HFFc6 (cell line): ENCODE data around the gene ATP1A1. TPM values are rescaled to one million over a fixed set of nuclear protein-coding genes. Genes with fewer than 3 reads are reported as not detected.
A peak's percentile ranks its signal among the peaks of the same experiment; 100 is the strongest.

Experiments
- DNase-seq: peaks from one replicate; pipeline ENCODE4 v3.0.0-alpha.2; 2018
- H3K27ac Mint-ChIP-seq: 2 replicates; pipeline ENCODE4 v1.8.0; 2020; ENCODE audit warnings: mild to moderate bottlenecking, mixed read lengths
- H3K27me3 Mint-ChIP-seq: 2 replicates; pipeline ENCODE4 v1.8.0; 2021; ENCODE audit warnings: mild to moderate bottlenecking, moderate library complexity, mixed read lengths; ENCODE audit not compliant: insufficient read depth
- H3K36me3 Mint-ChIP-seq: 2 replicates; pipeline ENCODE4 v1.8.0; 2021; ENCODE audit warnings: low read depth, mixed read lengths
- H3K4me1 Mint-ChIP-seq: 2 replicates; pipeline ENCODE4 v1.8.0; 2020; ENCODE audit warnings: low read depth, mixed read lengths
- H3K4me3 Mint-ChIP-seq: 2 replicates; pipeline ENCODE4 v1.8.0; 2020; ENCODE audit warnings: mild to moderate bottlenecking, moderate library complexity, mixed read lengths
- H3K9me3 Mint-ChIP-seq: 2 replicates; pipeline ENCODE4 v1.8.0; 2020; ENCODE audit warnings: mild to moderate bottlenecking, mixed read lengths
- total RNA-seq, 6 experiments: library from RNA; stranded (reverse); fragmentation: NEBNext Ultra II Directional; extraction: Animal tissue kit (Norgen Biotek cat#: 25700); gene quantifications; 2 replicates in 1 of 6; 3 replicates in 5 of 6; pipeline ENCODE4 v1.2.3, GENCODE V29; 2021
- TF ChIP-seq, protein P1 (sequence below): fragments of 200-600 bp; sonication (generic); IDR thresholded peaks from 2 replicates; pipeline ENCODE4 v1.5.0; 2021; ENCODE audit warnings: antibody characterized with exemption, mild to moderate bottlenecking

The ATP1A1 gene
- total RNA-seq, 6 experiments from 2014 or later: 192 to 244 (median 222) TPM

DNA sequence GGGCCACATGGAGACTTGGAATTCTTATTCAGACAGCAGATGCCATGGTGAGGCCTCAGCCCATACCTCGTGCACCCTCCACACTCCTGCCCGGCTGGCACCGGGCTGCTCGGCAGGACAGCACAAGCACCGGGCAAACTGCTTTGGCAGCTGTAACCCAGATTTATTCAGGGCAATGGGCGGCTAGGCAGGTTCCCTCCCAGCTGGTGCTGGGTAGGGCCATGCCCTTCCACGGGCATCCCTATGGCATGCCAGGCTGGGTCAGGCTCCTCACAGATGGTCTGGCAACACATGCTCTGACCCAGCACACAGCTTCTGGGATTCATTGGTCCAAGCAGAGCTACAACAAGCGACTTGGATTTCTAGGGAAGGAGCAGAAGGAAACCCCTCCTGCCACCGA is 53.4 kb downstream of the ATP1A1 start:
- TF ChIP-seq, protein P1, sequence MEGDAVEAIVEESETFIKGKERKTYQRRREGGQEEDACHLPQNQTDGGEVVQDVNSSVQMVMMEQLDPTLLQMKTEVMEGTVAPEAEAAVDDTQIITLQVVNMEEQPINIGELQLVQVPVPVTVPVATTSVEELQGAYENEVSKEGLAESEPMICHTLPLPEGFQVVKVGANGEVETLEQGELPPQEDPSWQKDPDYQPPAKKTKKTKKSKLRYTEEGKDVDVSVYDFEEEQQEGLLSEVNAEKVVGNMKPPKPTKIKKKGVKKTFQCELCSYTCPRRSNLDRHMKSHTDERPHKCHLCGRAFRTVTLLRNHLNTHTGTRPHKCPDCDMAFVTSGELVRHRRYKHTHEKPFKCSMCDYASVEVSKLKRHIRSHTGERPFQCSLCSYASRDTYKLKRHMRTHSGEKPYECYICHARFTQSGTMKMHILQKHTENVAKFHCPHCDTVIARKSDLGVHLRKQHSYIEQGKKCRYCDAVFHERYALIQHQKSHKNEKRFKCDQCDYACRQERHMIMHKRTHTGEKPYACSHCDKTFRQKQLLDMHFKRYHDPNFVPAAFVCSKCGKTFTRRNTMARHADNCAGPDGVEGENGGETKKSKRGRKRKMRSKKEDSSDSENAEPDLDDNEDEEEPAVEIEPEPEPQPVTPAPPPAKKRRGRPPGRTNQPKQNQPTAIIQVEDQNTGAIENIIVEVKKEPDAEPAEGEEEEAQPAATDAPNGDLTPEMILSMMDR: no peak
- Mint-ChIP-seq H3K9me3 (no peaks in the 10 kb centered on the region), H3K36me3 (no peaks in the 10 kb centered on the region), H3K27me3 (peaks cover 37% of the 10 kb centered on the region), H3K27ac (no peak overlapping the region), H3K4me1 (no peaks in the 10 kb centered on the region), H3K4me3 (no peak overlapping the region)
- DNase-seq: no peak

DNA sequence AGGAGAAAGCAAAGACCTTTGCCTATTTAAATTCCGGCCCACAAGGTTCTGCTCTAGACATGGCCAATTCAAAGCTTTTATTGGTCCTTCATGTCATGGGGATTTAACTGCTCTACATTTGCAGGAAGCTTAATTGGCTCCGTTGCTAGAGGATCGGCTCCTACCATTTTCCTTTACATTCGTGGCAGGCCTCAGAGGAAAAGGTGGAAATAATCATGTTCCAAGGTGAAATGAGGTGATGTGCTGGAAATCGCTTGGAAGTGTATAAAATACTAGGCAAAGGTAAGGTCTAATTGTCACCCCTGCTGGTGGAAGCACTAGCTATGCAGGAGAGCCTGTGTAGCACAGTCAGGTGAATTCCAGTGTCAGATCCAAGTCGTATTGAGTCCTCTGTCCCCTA is 55.5 kb downstream of the ATP1A1 start:
- Mint-ChIP-seq H3K4me1 (peaks cover 13% of the 10 kb centered on the region), H3K27ac (no peak overlapping the region), H3K4me3 (no peak overlapping the region), H3K9me3 (no peaks in the 10 kb centered on the region), H3K36me3 (no peaks in the 10 kb centered on the region), H3K27me3 (peaks cover 35% of the 10 kb centered on the region)
- TF ChIP-seq, protein P1: no peak
- DNase-seq: no peak

DNA sequence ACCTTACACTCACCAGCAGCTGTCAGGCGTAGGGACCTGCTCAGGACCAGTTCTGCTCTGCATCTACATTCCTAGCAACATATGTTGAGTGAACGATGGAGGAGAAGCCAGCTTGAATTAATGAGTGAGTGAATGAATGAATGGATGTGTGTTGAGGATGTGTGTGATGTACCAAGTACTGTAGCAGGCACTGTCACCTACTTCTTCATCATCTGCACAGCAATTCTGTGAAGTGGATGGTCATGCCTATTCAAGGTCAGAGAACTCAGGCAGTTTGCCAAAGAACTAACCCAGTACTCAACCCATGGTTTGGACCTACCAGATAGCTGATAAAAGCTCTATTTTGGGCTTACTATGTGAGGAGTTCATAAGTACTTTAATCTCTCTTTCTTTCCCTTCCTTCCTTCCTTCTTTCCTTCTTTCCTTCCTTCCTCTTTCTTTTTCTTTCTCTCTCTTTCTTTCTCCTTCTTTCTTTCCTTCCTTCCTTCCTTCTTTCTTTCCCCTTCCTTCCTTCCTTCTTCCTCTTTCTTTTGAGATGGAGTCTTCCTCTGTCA is 56.9 kb downstream of the ATP1A1 start:
- Mint-ChIP-seq H3K4me3 (no peak overlapping the region), H3K27ac (no peak overlapping the region), H3K9me3 (no peaks in the 10 kb centered on the region), H3K36me3 (no peaks in the 10 kb centered on the region), H3K27me3 (peaks cover 32% of the 10 kb centered on the region), H3K4me1 (peaks cover 16% of the 10 kb centered on the region)
- TF ChIP-seq, protein P1: no peak
- no peak for DNase-seq

DNA sequence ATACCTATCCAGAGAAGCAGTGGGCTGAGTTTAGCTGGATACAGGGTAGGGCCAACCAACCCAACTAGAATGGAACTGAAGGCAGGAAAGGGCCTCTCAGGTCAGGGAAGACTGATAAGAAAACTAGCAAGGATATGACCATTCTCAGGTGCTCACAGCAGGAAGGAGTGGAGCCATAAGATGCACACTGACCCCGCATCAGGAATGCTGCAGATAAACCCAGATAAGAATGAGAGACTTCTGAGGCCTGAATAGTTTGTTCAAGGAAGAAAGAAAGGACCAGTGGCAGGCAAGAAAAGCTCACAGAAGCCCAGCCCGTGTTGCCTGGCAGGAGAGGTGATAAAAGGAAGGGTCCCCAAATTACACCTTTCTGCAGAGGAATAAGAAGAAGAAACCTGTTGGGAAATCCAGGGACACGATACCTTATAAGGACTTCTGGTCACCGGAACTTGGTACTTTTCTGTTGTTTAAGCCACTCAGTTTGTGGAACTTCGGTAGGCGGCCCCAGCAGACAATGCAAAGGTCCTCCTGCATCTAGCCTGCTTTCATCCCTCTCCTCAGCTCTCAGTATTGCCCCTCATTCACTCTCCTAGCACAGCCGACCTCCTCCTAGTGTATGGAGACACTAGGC is 58.9 kb downstream of the ATP1A1 start:
- H3K4me3 Mint-ChIP-seq: no peak overlapping the region
- H3K27ac Mint-ChIP-seq: no peak overlapping the region
- H3K36me3 Mint-ChIP-seq: no peaks in the 10 kb centered on the region
- peaks cover 16% of the 10 kb centered on the region for H3K4me1 Mint-ChIP-seq
- TF ChIP-seq, protein P1: no peak
- H3K9me3 Mint-ChIP-seq: no peaks in the 10 kb centered on the region
- peaks cover 28% of the 10 kb centered on the region for H3K27me3 Mint-ChIP-seq
- DNase-seq: no peak

DNA sequence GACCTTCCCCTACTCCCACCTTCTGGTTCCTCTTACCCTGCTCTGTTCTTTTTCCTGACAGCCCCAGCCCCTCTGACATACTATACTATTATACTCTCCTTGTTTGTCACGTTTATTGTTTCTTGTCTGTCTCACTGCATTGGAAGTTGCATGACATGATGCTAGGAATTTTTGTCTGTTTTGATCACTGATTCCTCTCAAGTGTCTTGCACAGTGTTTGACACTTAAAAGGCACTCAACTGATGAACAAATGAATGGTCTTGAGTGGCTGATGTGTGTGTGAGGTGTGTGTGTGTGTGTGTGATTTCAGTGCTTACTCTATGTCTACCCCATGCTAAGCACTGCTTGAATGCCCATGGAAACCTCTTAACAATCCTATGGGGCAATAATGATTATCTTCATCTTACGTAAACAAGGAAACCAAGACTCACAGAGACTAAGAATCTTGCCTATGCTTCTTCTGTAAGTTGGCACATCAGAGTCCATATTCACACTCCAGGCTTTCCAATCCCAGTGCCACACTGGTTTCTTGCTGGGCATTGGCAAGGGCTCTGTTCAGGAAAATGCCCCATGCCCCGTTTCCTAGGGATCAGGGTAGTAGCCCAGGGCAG is 59.7 kb downstream of the ATP1A1 start:
- Mint-ChIP-seq H3K36me3 (no peaks in the 10 kb centered on the region), H3K27me3 (peaks cover 27% of the 10 kb centered on the region), H3K4me3 (no peak overlapping the region), H3K4me1 (peaks cover 16% of the 10 kb centered on the region), H3K27ac (peak overlapping the region; percentile 47; the same call in 1 of the 2 replicates), H3K9me3 (no peaks in the 10 kb centered on the region)
- TF ChIP-seq, protein P1: no peak
- no peak for DNase-seq
